SK-N-SH (cell line): ENCODE measurements around the gene NUP54. TPM values are rescaled to one million over a fixed set of nuclear protein-coding genes. Genes with fewer than 3 reads are reported as not detected.

ENCODE experiments used
- CTCF ChIA-PET: fragments of 300-600, 350-600 bp; formaldehyde crosslinking; extraction: SDS; loops from one replicate; lab custom pipeline; 2021; lab: Yijun Ruan, JAX
- POLR2A ChIA-PET: fragments of 350-600 bp; sonication (Branson Sonifier 250); formaldehyde crosslinking; extraction: SDS; loops from one replicate; lab custom pipeline; 2020; ENCODE audit warnings: antibody characterized with exemption, inconsistent platforms; lab: Yijun Ruan, JAX
- DNase-seq: peaks from one replicate; pipeline ENCODE4 v3.0.0; 2012
- H2AFZ ChIP-seq: fragments of 200-600 bp; sonication (generic); 2 replicates; pipeline ENCODE4 v1.8.1; 2016; ENCODE audit warnings: antibody characterized with exemption, mild to moderate bottlenecking, low read depth
- H3F3A ChIP-seq: fragments of 200-600 bp; sonication (generic); replicated peaks from 2 replicates; pipeline ENCODE3; 2016; ENCODE audit warnings: antibody characterized with exemption, mild to moderate bottlenecking; ENCODE audit not compliant: insufficient read depth
- H3K27ac ChIP-seq, 2 experiments: fragments of 200-500 bp in 1 of 2; fragments of 200-600 bp in 1 of 2; sonication (Bioruptor generic) in 1 of 2; sonication (generic), shearing (Covaris generic) in 1 of 2; 2 replicates each; pipeline versions ENCODE4 v1.5.1 to v1.6.1; 2014 to 2016; ENCODE audit warnings: low read depth in 2 of 2, inconsistent platforms in 1 of 2, low read length in 1 of 2, mild to moderate bottlenecking in 1 of 2, mixed read lengths in 1 of 2
- H3K27me3 ChIP-seq: fragments of 200-600 bp; sonication (generic), shearing (Covaris generic); 2 replicates; pipeline ENCODE4 v1.6.1; 2016; ENCODE audit warnings: mixed run types; ENCODE audit not compliant: insufficient read depth
- H3K36me3 ChIP-seq, 2 experiments: fragments of 200-500 bp in 1 of 2; fragments of 200-600 bp in 1 of 2; sonication (Bioruptor generic) in 1 of 2; sonication (generic) in 1 of 2; replicated peaks in 1 of 2; 2 replicates each; pipeline versions ENCODE3 to v1.5.1; 2014 to 2016; ENCODE audit warnings: low read length in 1 of 2, mild to moderate bottlenecking in 1 of 2; ENCODE audit not compliant: insufficient read depth in 2 of 2, control insufficient read depth in 1 of 2
- H3K4me1 ChIP-seq, 2 experiments: fragments of 200-500 bp in 1 of 2; fragments of 200-600 bp in 1 of 2; sonication (Bioruptor generic) in 1 of 2; sonication (generic), shearing (Covaris generic) in 1 of 2; 2 replicates each; pipeline versions ENCODE4 v1.5.1 to v1.6.1; 2014 to 2016; ENCODE audit warnings: low read depth in 1 of 2, low read length in 1 of 2, mixed run types in 1 of 2; ENCODE audit not compliant: insufficient read depth in 2 of 2, control insufficient read depth in 1 of 2
- H3K4me2 ChIP-seq: fragments of 200-600 bp; sonication (generic), shearing (Covaris generic); 2 replicates; pipeline ENCODE4 v1.6.1; 2017; ENCODE audit warnings: mixed run types
- H3K4me3 ChIP-seq, 2 experiments: fragments of 200-500 bp in 1 of 2; fragments of 200-600 bp in 1 of 2; sonication (Bioruptor generic) in 1 of 2; sonication (generic), shearing (Covaris generic) in 1 of 2; 2 replicates each; pipeline versions ENCODE4 v1.5.1 to v1.8.1; 2014 to 2016; ENCODE audit warnings: low read depth in 2 of 2, inconsistent platforms in 1 of 2, low read length in 1 of 2, mild to moderate bottlenecking in 1 of 2, mixed read lengths in 1 of 2, moderate library complexity in 1 of 2
- H3K79me2 ChIP-seq: fragments of 200-600 bp; sonication (generic); 2 replicates; pipeline ENCODE4 v1.8.1; 2017; ENCODE audit warnings: mild to moderate bottlenecking; ENCODE audit not compliant: insufficient read depth
- H3K9ac ChIP-seq: fragments of 200-600 bp; sonication (generic); 2 replicates; pipeline ENCODE4 v1.6.1; 2017; ENCODE audit warnings: mixed run types
- H3K9me2 ChIP-seq: fragments of 200-600 bp; sonication (generic); 2 replicates; pipeline ENCODE4 v1.6.1; 2017; ENCODE audit warnings: mixed run types
- H3K9me3 ChIP-seq: fragments of 200-600 bp; sonication (generic); 2 replicates; pipeline ENCODE4 v1.6.1; 2017; ENCODE audit warnings: mixed run types, mild to moderate bottlenecking, moderate library complexity
- H4K20me1 ChIP-seq: fragments of 200-600 bp; sonication (generic); 2 replicates; pipeline ENCODE4 v1.6.1; 2017; ENCODE audit warnings: mild to moderate bottlenecking, mixed run types; ENCODE audit not compliant: insufficient read depth
- EZH2phosphoT487 ChIP-seq: fragments of 200-600 bp; sonication (generic); IDR thresholded peaks from 2 replicates; pipeline ENCODE4 v1.6.1; 2017; ENCODE audit warnings: low read depth, mixed run types, mild to moderate bottlenecking, antibody characterized with exemption, moderate library complexity, borderline replicate concordance
- FOXJ3 ChIP-seq: sonication (generic); formaldehyde crosslinking; IDR thresholded peaks from 2 replicates; pipeline ENCODE4 v1.5.1; 2020; ENCODE audit warnings: mild to moderate bottlenecking, missing genetic modification reagents
- GABPA ChIP-seq: IDR thresholded peaks from 2 replicates; pipeline ENCODE4 v1.4.0; 2012; ENCODE audit warnings: low read depth, mild to moderate bottlenecking
- GATA2 ChIP-seq: sonication (generic); formaldehyde crosslinking; IDR thresholded peaks from 2 replicates; pipeline ENCODE4 v1.5.0; 2020; ENCODE audit warnings: mild to moderate bottlenecking, missing genetic modification reagents
- IRF3 ChIP-seq: fragments of 150-350 bp; IDR thresholded peaks from 2 replicates; pipeline ENCODE4 v1.6.1; 2016; ENCODE audit warnings: mild to moderate bottlenecking, low read depth, low read length
- SIN3A ChIP-seq: IDR thresholded peaks from 2 replicates; pipeline ENCODE4 v1.6.1; 2012; ENCODE audit warnings: low read depth, mild to moderate bottlenecking, low read length, moderate library complexity, borderline replicate concordance
- TAF1 ChIP-seq: IDR thresholded peaks from 2 replicates; pipeline ENCODE4 v1.6.1; 2012; ENCODE audit warnings: low read depth, mild to moderate bottlenecking, low read length, moderate library complexity, borderline replicate concordance
- USF2 ChIP-seq: fragments of 150-350 bp; IDR thresholded peaks from 2 replicates; pipeline ENCODE4 v1.6.1; 2017; ENCODE audit warnings: antibody characterized with exemption, low read length, low read depth, borderline replicate concordance
- YY1 ChIP-seq: IDR thresholded peaks from 2 replicates; pipeline ENCODE4 v1.4.0; 2012; ENCODE audit warnings: low read depth, mild to moderate bottlenecking
- WGBS: methylation state at CpG from one replicate; pipeline ENCODE4 v1.1.6; 2017; ENCODE audit warnings: low lambda C conversion rate; 5-methylcytosine and 5-hydroxymethylcytosine counted together
- polyA plus RNA-seq, 3 experiments: library from polyadenylated mRNA; depleted of rRNA; stranded (reverse); fragments of >200 nt; gene quantifications; 2 replicates each; pipeline ENCODE4 v1.2.3, GENCODE V29; 2012

Gene NUP54
- polyA plus RNA-seq, 1 of the 3 experiments (the other 2 are of a cell fraction) = 19.4 TPM

- DNase-seq = no peak
- Histone ChIP-seq H3K27me3 (no peaks in the 10 kb centered on the region), H3K9me3 (peaks cover 7% of the 10 kb centered on the region), H3K27ac (no peak overlapping the region), H3K9ac (no peak overlapping the region), H3K79me2 (no peaks in the 10 kb centered on the region), H4K20me1 (no peaks in the 10 kb centered on the region), H3F3A (peaks cover 11% of the 10 kb centered on the region), H2AFZ (no peak overlapping the region), H3K4me3 (no peak overlapping the region), H3K4me2 (no peak overlapping the region), H3K36me3 (peaks cover 75 to 77% of the 10 kb centered on the region in 2 experiments)
- CTCF ChIA-PET = no interaction called here
- POLR2A ChIA-PET = no interaction called here
- 98% methylated on average over 5 of the region's 5 CpGs for WGBS
- TF ChIP-seq GATA2 (no peak), EZH2phosphoT487 (no peak), YY1 (no peak), TAF1 (no peak), FOXJ3 (CRISPR knock-in tag) (no peak), GABPA (no peak), USF2 (no peak)
- TF ChIP-seq, all 33 proteins: peak for 0
- Histone ChIP-seq H3K4me1 (no peaks in the 10 kb centered on the region), H3K9me2 (no peaks in the 10 kb centered on the region)
Observed at GRCh38 chr4:76117536-76117935, 30.7 kb downstream of the NUP54 start.

GRCh38 chr4:76116821-76117220, 31.4 kb downstream of the NUP54 start:
- Histone ChIP-seq H3K9ac (no peak overlapping the region), H3K4me3 (no peak overlapping the region), H3K27ac (no peak overlapping the region), H3F3A (peaks cover 11% of the 10 kb centered on the region), H3K4me1 (no peaks in the 10 kb centered on the region), H4K20me1 (no peaks in the 10 kb centered on the region), H3K36me3 (peaks cover 70 to 76% of the 10 kb centered on the region in 2 experiments), H3K4me2 (no peak overlapping the region), H3K9me3 (no peaks in the 10 kb centered on the region), H3K9me2 (no peaks in the 10 kb centered on the region), H3K79me2 (no peaks in the 10 kb centered on the region), H3K27me3 (no peaks in the 10 kb centered on the region)
- 95% methylated on average over 1 of the region's 1 CpG for WGBS
- POLR2A ChIA-PET = no interaction called here
- CTCF ChIA-PET = no interaction called here
- no peak for TF ChIP-seq IRF3
- no peak for TF ChIP-seq USF2
- no peak for TF ChIP-seq YY1
- no peak for TF ChIP-seq GATA2
- no peak for TF ChIP-seq SIN3A
- TF ChIP-seq, all 33 proteins: peak for 0
- no peak overlapping the region for H2AFZ ChIP-seq
- DNase-seq = no peak
